Nephron (organoid): ENCODE data around the gene ST3GAL3.

Source experiments
- H3K27ac Mint-ChIP-seq, 3 experiments: 2 replicates each; pipeline ENCODE4 v1.8.0; 2020; ENCODE audit warnings: mixed read lengths in 3 of 3, mild to moderate bottlenecking in 2 of 3, moderate library complexity in 1 of 3
- H3K27me3 Mint-ChIP-seq: 2 replicates; pipeline ENCODE4 v1.8.0; 2021; ENCODE audit warnings: low read depth, mild to moderate bottlenecking, moderate library complexity, mixed read lengths
- H3K36me3 Mint-ChIP-seq: 2 replicates; pipeline ENCODE4 v1.8.0; 2020; ENCODE audit warnings: low read depth, mixed read lengths
- H3K4me1 Mint-ChIP-seq: 2 replicates; pipeline ENCODE4 v1.8.0; 2020; ENCODE audit warnings: mixed read lengths
- H3K4me3 Mint-ChIP-seq, 3 experiments: 2 replicates each; pipeline ENCODE4 v1.8.0; 2020; ENCODE audit warnings: mild to moderate bottlenecking in 3 of 3, mixed read lengths in 3 of 3, moderate library complexity in 2 of 3
- H3K9me3 Mint-ChIP-seq: 2 replicates; pipeline ENCODE4 v1.8.0; 2020; ENCODE audit warnings: mixed read lengths
- TF ChIP-seq, protein P1 (sequence below), 3 experiments: fragments of 200-600 bp; sonication (generic); IDR thresholded peaks; one replicate each; pipeline ENCODE4 v1.5.0; 2021; ENCODE audit warnings: antibody characterized with exemption in 3 of 3; ENCODE audit not compliant: unreplicated experiment in 3 of 3

ST3GAL3 gene

DNA sequence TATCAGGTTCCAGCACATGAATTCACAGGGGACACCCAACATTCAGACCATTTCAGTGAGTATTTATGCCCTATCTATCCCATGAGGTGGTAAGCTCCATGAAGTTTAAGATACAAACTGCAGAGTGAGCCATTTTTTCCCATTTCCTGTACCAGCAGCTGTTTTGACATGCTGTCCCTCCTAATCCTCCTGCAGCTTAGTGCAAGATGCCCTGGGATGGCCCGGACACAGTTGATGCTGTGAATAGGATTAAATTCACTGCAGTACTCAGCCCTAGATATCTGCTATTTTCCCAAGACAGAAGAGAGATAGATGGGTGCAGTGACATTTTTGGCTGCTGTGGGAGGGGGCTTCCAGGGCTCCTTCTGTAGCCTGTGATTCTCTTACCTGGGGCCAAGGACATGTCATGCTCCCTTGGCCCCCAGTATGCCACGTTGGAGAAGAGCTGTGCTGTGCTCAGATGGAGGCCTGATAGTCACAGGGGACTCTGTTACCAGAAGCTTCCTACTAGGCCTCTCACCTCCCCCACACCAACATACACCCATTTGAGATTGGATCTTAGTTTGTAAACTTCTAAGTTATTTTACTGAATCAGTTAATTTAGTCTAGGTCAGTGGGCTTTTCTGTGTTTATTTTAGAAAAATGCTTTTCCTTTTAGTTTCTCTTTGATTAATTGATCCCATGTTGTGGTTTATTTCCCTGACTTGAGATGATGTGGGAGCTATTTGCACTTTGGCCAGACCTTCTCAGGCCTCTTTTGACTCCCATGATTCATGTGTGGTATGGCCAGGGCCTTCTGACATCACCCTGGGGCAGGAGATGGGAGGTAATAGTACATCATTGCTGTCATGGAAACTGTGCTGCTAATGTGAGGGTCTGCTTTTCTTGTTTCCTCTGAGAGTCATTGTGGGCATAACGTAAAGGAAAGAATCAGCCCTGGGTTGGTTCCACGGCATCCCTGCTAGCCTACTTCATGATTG lies 92.6 kb downstream of the ST3GAL3 start:
- H3K27ac Mint-ChIP-seq, result peak overlapping the region; percentile 60 to 80 (median 77)
- TF ChIP-seq, protein P1, sequence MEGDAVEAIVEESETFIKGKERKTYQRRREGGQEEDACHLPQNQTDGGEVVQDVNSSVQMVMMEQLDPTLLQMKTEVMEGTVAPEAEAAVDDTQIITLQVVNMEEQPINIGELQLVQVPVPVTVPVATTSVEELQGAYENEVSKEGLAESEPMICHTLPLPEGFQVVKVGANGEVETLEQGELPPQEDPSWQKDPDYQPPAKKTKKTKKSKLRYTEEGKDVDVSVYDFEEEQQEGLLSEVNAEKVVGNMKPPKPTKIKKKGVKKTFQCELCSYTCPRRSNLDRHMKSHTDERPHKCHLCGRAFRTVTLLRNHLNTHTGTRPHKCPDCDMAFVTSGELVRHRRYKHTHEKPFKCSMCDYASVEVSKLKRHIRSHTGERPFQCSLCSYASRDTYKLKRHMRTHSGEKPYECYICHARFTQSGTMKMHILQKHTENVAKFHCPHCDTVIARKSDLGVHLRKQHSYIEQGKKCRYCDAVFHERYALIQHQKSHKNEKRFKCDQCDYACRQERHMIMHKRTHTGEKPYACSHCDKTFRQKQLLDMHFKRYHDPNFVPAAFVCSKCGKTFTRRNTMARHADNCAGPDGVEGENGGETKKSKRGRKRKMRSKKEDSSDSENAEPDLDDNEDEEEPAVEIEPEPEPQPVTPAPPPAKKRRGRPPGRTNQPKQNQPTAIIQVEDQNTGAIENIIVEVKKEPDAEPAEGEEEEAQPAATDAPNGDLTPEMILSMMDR (IDR thresholded peaks at IDR 0.05; ENCODE audit: unreplicated experiment in 3 of 3), result no peak
- H3K36me3 Mint-ChIP-seq, result peaks cover 15% of the 10 kb centered on the region
- no peaks in the 10 kb centered on the region for H3K27me3 Mint-ChIP-seq
- H3K9me3 Mint-ChIP-seq, result no peaks in the 10 kb centered on the region
- H3K4me1 Mint-ChIP-seq, result peaks cover 34% of the 10 kb centered on the region
- H3K4me3 Mint-ChIP-seq, result no peak overlapping the region

DNA sequence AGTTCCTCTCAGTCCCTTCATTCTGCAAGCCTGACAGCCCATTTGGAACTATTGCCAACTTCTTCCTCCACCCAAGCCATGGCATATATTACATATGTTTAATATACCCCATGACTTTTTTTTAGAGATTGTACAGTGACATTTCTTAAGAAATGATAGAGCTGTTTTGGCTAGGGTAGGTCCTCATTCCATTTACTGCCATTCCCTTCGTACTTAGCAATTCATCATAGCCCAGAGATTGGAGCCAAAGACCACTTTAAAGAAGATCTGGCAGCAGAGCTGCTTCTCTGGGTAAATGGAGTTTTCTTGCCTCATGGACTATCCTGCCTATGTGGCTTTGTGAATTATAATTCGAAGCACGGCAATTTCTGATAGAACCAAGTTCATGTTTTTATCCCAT lies 93.4 kb downstream of the ST3GAL3 start:
- TF ChIP-seq, protein P1 (IDR thresholded peaks at IDR 0.05; ENCODE audit: unreplicated experiment in 3 of 3), result no peak
- Mint-ChIP-seq H3K36me3 (peaks cover 15% of the 10 kb centered on the region), H3K27ac (peak overlapping the region; percentile 60 to 80 (median 77)), H3K4me3 (no peak overlapping the region), H3K27me3 (no peaks in the 10 kb centered on the region), H3K9me3 (no peaks in the 10 kb centered on the region), H3K4me1 (peaks cover 28% of the 10 kb centered on the region)

DNA sequence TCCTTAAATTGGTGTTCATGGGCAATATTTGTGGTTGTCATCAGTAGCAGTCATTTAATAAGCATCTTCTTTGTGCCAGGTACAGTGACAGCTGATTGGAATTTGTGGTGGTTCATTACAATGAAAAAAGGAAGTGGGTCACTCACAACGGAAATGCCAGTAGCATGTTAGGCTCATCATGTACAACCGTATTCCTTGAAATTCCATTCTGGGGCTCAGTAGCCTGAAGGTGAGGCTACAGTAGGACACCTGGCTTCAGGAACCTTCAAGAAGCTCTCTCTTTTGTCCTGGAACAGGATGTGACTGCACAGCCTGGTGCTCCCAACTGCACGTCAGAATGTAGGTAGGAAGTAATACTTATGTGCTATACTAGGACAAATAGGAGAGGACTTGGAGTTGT lies 93.9 kb downstream of the ST3GAL3 start:
- no peak overlapping the region for H3K4me3 Mint-ChIP-seq
- H3K9me3 Mint-ChIP-seq, result no peaks in the 10 kb centered on the region
- H3K36me3 Mint-ChIP-seq, result peaks cover 12% of the 10 kb centered on the region
- H3K27me3 Mint-ChIP-seq, result no peaks in the 10 kb centered on the region
- no peak overlapping the region for H3K27ac Mint-ChIP-seq
- peaks cover 24% of the 10 kb centered on the region for H3K4me1 Mint-ChIP-seq
- TF ChIP-seq, protein P1 (IDR thresholded peaks at IDR 0.05; ENCODE audit: unreplicated experiment in 3 of 3), result no peak

DNA sequence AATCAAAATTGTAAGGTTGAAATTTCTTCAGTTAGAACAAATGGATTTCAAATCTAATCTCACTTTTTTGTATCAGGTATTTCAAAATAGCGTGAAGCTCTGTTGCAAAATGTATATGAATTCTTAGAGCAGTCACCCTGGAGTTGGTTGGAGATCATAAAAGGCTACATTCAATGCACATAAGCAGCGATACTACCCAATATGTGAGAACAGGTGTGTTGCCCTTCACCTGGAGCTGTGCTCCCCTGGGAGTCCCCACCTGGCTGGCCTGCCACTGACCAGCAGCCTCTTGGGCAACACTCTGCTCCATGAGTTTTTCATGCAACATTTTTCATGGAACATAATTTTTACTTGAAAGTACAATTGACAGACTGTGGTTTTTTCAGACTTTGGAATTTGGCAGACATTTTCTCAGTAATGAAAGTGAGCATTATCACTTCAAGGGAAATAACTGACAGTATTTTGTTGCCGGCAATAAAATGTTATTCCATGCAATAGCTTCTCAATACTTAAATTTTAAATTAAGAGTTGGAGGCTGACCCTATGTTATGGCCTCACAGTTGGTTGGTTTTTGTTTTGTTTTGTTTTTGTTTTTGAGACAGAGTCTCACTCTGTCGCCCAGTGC lies 95.1 kb downstream of the ST3GAL3 start:
- Mint-ChIP-seq H3K4me3 (no peak overlapping the region), H3K9me3 (peaks cover 1% of the 10 kb centered on the region), H3K36me3 (peaks cover 9% of the 10 kb centered on the region), H3K27me3 (no peaks in the 10 kb centered on the region), H3K27ac (no peak overlapping the region), H3K4me1 (peaks cover 19% of the 10 kb centered on the region)
- TF ChIP-seq, protein P1 (IDR thresholded peaks at IDR 0.05; ENCODE audit: unreplicated experiment in 3 of 3), result no peak

DNA sequence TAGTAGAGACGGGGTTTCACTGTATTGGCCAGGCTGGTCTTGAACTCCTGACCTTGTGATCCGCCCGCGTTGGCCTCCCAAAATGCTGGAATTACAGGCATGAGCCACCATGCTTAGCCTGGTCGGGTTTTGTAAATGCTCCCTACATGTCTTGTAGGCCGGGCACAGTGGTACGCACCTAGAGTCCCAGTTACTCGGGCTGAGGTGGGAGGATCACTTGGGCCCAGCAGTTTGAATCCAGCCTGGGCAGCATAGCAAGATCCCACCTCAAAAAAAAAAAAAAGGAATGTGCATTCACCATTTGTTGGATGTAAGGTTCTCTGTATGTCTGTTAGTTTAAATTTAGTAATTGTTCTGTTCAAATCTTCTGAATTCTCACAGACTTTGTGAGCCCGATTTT lies 95.8 kb downstream of the ST3GAL3 start:
- Mint-ChIP-seq H3K36me3 (peaks cover 11% of the 10 kb centered on the region), H3K9me3 (peaks cover 6% of the 10 kb centered on the region), H3K27ac (no peak overlapping the region), H3K4me1 (peaks cover 16% of the 10 kb centered on the region), H3K4me3 (no peak overlapping the region), H3K27me3 (peaks cover 4% of the 10 kb centered on the region)
- TF ChIP-seq, protein P1 (IDR thresholded peaks at IDR 0.05; ENCODE audit: unreplicated experiment in 3 of 3), result no peak
